CD4-positive, alpha-beta memory T cell (primary cell): Measurements from ENCODE around the gene PDK1. TPM values are rescaled to one million over a fixed set of nuclear protein-coding genes. Genes with fewer than 3 reads are reported as not detected.

Experiments
- CTCF ChIA-PET: fragments of 350-600 bp; sonication (Branson Sonifier 250); formaldehyde crosslinking; loops from one replicate; lab custom pipeline; 2021; ENCODE audit warnings: inconsistent platforms; ENCODE audit not compliant: partially characterized antibody; lab: Charles Lee
- POLR2A ChIA-PET: fragments of 350-600 bp; sonication (Branson Sonifier 250); formaldehyde crosslinking; loops from one replicate; lab custom pipeline; 2021; ENCODE audit not compliant: partially characterized antibody; lab: Charles Lee
- DNase-seq, 5 donors: peaks; one replicate each; pipeline versions ENCODE4 v3.0.0 to v3.0.0-alpha.2; 2020 to 2022; ENCODE audit warnings: mixed read lengths in 1 of 5
- H3K27ac ChIP-seq: one replicate; pipeline ENCODE4 v1.7.0; 2013; ENCODE audit warnings: low read depth, low read length
- H3K27me3 ChIP-seq: 2 replicates; pipeline ENCODE4 v1.7.0; 2013; ENCODE audit warnings: mild to moderate bottlenecking, low read length, moderate library complexity; ENCODE audit not compliant: insufficient read depth
- H3K36me3 ChIP-seq: 2 replicates; pipeline ENCODE4 v1.7.0; 2013; ENCODE audit warnings: mild to moderate bottlenecking, low read length, moderate library complexity; ENCODE audit not compliant: insufficient read depth
- H3K4me1 ChIP-seq: 2 replicates; pipeline ENCODE4 v1.7.0; 2013; ENCODE audit warnings: mild to moderate bottlenecking, low read length, moderate library complexity; ENCODE audit not compliant: insufficient read depth
- H3K4me3 ChIP-seq, 2 donors: one replicate each; pipeline ENCODE4 v1.7.0; 2013; ENCODE audit warnings: low read length in 2 of 2, mild to moderate bottlenecking in 1 of 2
- H3K9me3 ChIP-seq, 2 donors: one replicate each; pipeline ENCODE4 v1.7.0; 2013; ENCODE audit warnings: low read length in 2 of 2, control low read depth in 1 of 2; ENCODE audit not compliant: control insufficient read depth in 1 of 2
- H3K27ac Mint-ChIP-seq, 7 donors: one replicate each; pipeline ENCODE4 v1.8.0; 2020 to 2021; ENCODE audit warnings: mixed read lengths in 7 of 7, mild to moderate bottlenecking in 6 of 7, inconsistent platforms in 3 of 7, moderate library complexity in 3 of 7
- H3K27me3 Mint-ChIP-seq, 2 donors: one replicate each; pipeline ENCODE4 v1.8.0; 2020 to 2021; ENCODE audit warnings: mixed read lengths in 2 of 2
- H3K36me3 Mint-ChIP-seq, 2 donors: one replicate each; pipeline ENCODE4 v1.8.0; 2020 to 2021; ENCODE audit warnings: mixed read lengths in 2 of 2, inconsistent platforms in 1 of 2, mild to moderate bottlenecking in 1 of 2
- H3K4me1 Mint-ChIP-seq, 4 donors: one replicate each; pipeline ENCODE4 v1.8.0; 2020 to 2021; ENCODE audit warnings: mixed read lengths in 4 of 4, mild to moderate bottlenecking in 1 of 4
- H3K4me3 Mint-ChIP-seq, 8 donors: one replicate each; pipeline ENCODE4 v1.8.0; 2020 to 2021; ENCODE audit warnings: mixed read lengths in 8 of 8, mild to moderate bottlenecking in 7 of 8, moderate library complexity in 6 of 8, inconsistent platforms in 3 of 8
- H3K9me3 Mint-ChIP-seq, 8 donors: one replicate each; pipeline ENCODE4 v1.8.0; 2020 to 2021; ENCODE audit warnings: mixed read lengths in 8 of 8, mild to moderate bottlenecking in 5 of 8, inconsistent platforms in 3 of 8, moderate library complexity in 1 of 8
- intact Hi-C: fragments of 100-400 bp; cut with micrococcal nuclease; formaldehyde crosslinking; loops from one replicate; pipeline ENCODE4 v1.15.1; 2023
- polyA plus RNA-seq, 2 donors: library from polyadenylated mRNA; unstranded; fragments of 300-500 nt; fragmentation: Illumina TruSeq; gene quantifications; one replicate each; pipeline ENCODE4 v1.2.3, GENCODE V29; 2021
- total RNA-seq, 2 experiments: library from RNA; stranded (reverse); gene quantifications; one replicate each; pipeline ENCODE4 v1.2.3, GENCODE V29; 2021

The PDK1 gene
- total and polyA plus RNA-seq, 4 experiments from 2014 or later, result 12.9 to 36.8 (median 26.8) TPM

DNA sequence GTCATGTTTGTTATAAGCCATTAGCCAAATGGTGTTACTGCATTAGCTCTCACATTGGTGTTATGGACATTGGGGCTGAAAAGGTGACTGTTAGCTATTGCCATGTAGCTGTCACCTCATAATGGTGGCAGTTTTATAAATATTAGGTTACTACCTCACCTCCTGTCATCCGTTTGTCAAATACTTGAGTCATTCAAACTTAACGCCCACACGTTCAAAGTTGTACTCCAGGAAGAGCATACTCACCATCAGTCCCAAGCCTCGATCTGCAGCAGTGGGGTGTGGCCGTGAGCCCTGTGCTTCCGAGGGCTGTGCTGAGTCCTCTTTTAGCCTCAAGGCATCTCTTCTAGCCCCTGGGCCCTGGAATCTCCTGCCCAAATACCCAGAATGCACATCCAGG lies 87.3 kb downstream of the PDK1 start:
- DNase-seq, result no peak
- Mint-ChIP-seq H3K27me3 (peaks cover 5 to 7% of the 10 kb centered on the region in 2 donors), H3K4me3 (no peak overlapping the region), H3K4me1 (no peaks in the 10 kb centered on the region), H3K27ac (no peak overlapping the region), H3K9me3 (peaks cover 0 to 14% (median 4%) of the 10 kb centered on the region in 8 donors), H3K36me3 (peaks cover 0 to 9% of the 10 kb centered on the region in 2 donors)
- ChIA-PET CTCF (no interaction called here), POLR2A (no interaction called here)
- Histone ChIP-seq H3K27me3 (no peaks in the 10 kb centered on the region), H3K4me1 (no peaks in the 10 kb centered on the region), H3K9me3 (no peaks in the 10 kb centered on the region), H3K36me3 (no peaks in the 10 kb centered on the region), H3K27ac (no peak overlapping the region), H3K4me3 (no peak overlapping the region)
- intact Hi-C loops, result no loop called here

DNA sequence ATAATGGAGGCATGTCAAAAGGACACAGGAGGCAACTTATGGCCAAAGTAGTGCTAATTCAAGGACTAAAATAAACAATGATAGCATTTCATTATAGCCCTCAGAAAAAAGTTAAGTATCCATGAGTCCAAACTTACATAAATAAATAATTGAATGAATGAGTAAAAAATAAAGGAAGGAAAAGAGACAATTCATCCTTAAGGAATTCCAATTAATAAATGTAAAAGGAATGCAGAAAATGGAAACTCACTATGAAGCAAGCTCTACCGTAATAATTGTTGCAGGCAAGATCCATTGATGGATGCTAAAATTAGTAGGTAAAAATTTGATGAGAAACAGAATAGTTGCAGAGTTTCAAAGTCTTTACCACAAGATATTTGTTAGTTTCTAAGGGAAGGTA lies 91.5 kb downstream of the PDK1 start:
- intact Hi-C loops, result no loop called here
- H3K27ac Mint-ChIP-seq, result no peak overlapping the region
- no peaks in the 10 kb centered on the region for H3K36me3 ChIP-seq
- H3K4me1 ChIP-seq, result no peaks in the 10 kb centered on the region
- H3K4me1 Mint-ChIP-seq, result no peaks in the 10 kb centered on the region
- H3K36me3 Mint-ChIP-seq, result peaks cover 4 to 9% of the 10 kb centered on the region in 2 donors
- H3K4me3 Mint-ChIP-seq, result no peak overlapping the region
- no peak overlapping the region for H3K4me3 ChIP-seq
- H3K27me3 ChIP-seq, result no peaks in the 10 kb centered on the region
- peaks cover 9 to 10% of the 10 kb centered on the region in 2 donors for H3K27me3 Mint-ChIP-seq
- no peaks in the 10 kb centered on the region for H3K9me3 ChIP-seq
- DNase-seq, result no peak
- no peak overlapping the region for H3K27ac ChIP-seq
- CTCF ChIA-PET, result no interaction called here
- POLR2A ChIA-PET, result no interaction called here
- peaks cover 0 to 37% (median 27%) of the 10 kb centered on the region in 8 donors for H3K9me3 Mint-ChIP-seq

DNA sequence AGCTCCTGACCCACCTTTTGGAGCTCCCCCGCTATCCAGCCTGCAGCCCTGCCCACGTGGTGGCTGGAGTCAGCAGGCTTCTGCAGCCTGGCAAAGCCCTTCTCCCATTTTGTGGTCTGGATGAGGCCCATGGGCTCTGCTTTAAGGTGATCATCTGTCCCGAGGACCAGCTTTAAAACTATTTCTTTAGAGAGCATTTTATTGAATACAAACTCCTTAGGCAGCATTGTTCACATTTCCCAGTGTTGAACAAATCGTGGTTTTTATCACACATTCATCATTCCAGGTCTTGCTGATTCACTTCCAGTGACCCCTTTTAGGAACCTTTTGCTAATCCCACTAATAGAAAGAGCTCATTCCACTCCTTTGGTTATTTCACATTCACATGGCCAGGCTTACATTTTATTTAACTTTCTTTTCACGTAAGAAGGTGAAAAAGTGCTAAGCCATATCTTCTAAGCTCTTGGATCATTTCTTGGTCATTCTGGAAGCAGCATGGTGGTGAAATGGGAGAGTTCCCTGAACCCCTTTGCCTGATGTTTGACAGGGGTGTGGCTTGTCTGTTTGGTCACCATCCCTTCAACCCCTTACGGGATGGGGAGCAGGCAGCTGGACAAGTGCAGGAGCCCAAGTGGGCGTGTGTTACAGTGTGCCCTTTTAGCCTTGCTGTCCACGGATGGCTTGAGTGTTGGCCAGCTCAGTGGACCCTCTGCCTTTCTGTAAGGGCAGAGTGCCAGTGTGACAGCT lies 99.4 kb downstream of the PDK1 start:
- Histone ChIP-seq H3K27me3 (no peaks in the 10 kb centered on the region), H3K27ac (no peak overlapping the region), H3K4me3 (no peak overlapping the region), H3K36me3 (no peaks in the 10 kb centered on the region), H3K9me3 (no peaks in the 10 kb centered on the region), H3K4me1 (no peaks in the 10 kb centered on the region)
- peaks cover 4% of the 10 kb centered on the region in 2 donors for H3K36me3 Mint-ChIP-seq
- no peak overlapping the region for H3K4me3 Mint-ChIP-seq
- intact Hi-C loops, result no loop called here
- H3K4me1 Mint-ChIP-seq, result no peaks in the 10 kb centered on the region
- CTCF ChIA-PET, result no interaction called here
- H3K27me3 Mint-ChIP-seq, result peaks cover 0 to 4% of the 10 kb centered on the region in 2 donors
- POLR2A ChIA-PET, result no interaction called here
- no peak overlapping the region for H3K27ac Mint-ChIP-seq
- H3K9me3 Mint-ChIP-seq, result peaks cover 0 to 63% (median 43%) of the 10 kb centered on the region in 8 donors
- DNase-seq, result no peak

DNA sequence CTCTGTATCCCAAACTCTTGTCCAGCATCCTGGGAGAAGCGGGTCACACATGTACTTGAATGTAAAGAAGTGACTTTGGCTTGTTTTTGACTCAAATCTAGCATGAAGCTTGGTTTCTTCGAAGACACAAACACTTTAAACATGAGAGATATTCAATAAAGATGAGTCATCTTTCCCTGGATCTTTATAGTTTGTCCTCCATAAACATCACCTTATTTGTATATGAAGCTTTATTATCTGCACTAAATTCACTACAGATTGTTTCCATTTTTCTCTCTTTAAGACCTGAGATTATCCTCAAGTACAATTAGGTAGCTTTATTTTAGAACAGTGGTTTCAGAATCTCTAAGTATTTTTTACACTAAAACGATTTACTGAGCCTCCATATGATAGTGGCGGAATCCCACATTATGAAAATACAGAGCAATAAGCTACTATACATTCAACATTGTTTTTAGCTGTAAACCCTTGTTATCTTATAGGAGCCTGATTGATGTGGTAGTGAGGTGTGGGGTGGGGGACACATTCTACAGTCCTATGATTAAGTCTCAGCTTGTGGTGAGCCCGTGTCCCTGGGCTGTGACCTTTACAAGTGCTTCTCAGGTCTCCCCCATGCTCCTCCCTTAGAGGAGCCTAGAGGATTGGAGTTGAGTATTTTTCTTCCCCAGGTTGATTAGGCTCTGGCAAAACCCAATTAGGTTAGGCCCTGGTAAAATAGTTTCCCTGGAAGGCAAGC lies 100.1 kb downstream of the PDK1 start:
- Mint-ChIP-seq H3K4me1 (no peaks in the 10 kb centered on the region), H3K27ac (no peak overlapping the region), H3K27me3 (no peaks in the 10 kb centered on the region), H3K4me3 (no peak overlapping the region), H3K9me3 (peaks cover 0 to 67% (median 44%) of the 10 kb centered on the region in 8 donors), H3K36me3 (peaks cover 1 to 4% of the 10 kb centered on the region in 2 donors)
- intact Hi-C loops, result no loop called here
- H3K27me3 ChIP-seq, result no peaks in the 10 kb centered on the region
- ChIA-PET CTCF (no interaction called here), POLR2A (no interaction called here)
- H3K4me3 ChIP-seq, result no peak overlapping the region
- H3K27ac ChIP-seq, result no peak overlapping the region
- no peak for DNase-seq
- no peaks in the 10 kb centered on the region for H3K36me3 ChIP-seq
- no peaks in the 10 kb centered on the region for H3K4me1 ChIP-seq
- H3K9me3 ChIP-seq, result no peaks in the 10 kb centered on the region

Other genes with a start within 250 kb of the PDK1 start
- 10 to 100 TPM; 69.1 to 73.6 TPM for gene ITGA6, start 128.5 kb upstream of the PDK1 start, total RNA-seq
- 10 to 100 TPM; 58.3 to 64.0 TPM for gene ITGA6, start 128.5 kb upstream of the PDK1 start, polyA plus RNA-seq
- not detected for gene RAPGEF4, start 179.8 kb downstream of the PDK1 start, total RNA-seq
- not detected for gene RAPGEF4, start 179.8 kb downstream of the PDK1 start, polyA plus RNA-seq